Chondrocyte (in vitro differentiated cells): ENCODE results near the gene PTPRN2. TPM values are rescaled to one million over a fixed set of nuclear protein-coding genes. Genes with fewer than 3 reads are reported as not detected.
A peak's percentile ranks its signal among the peaks of the same experiment; 100 is the strongest.

Experiments used
- DNase-seq: peaks from one replicate; pipeline ENCODE4 v3.0.0; 2021; ENCODE audit warnings: mixed read lengths, low spot score
- H3K27ac Mint-ChIP-seq: one replicate; pipeline ENCODE4 v1.8.0; 2021; ENCODE audit warnings: mild to moderate bottlenecking, moderate library complexity, mixed read lengths; ENCODE audit not compliant: unreplicated experiment
- H3K27me3 Mint-ChIP-seq: 2 replicates; pipeline ENCODE4 v1.8.0; 2021; ENCODE audit warnings: low read depth, mixed read lengths
- H3K36me3 Mint-ChIP-seq: 2 replicates; pipeline ENCODE4 v1.8.0; 2021; ENCODE audit warnings: low read depth, mixed read lengths
- H3K4me1 Mint-ChIP-seq: 2 replicates; pipeline ENCODE4 v1.8.0; 2021; ENCODE audit warnings: low read depth, mild to moderate bottlenecking, mixed read lengths
- H3K4me3 Mint-ChIP-seq: one replicate; pipeline ENCODE4 v1.8.0; 2021; ENCODE audit warnings: mild to moderate bottlenecking, moderate library complexity, mixed read lengths; ENCODE audit not compliant: unreplicated experiment
- H3K9me3 Mint-ChIP-seq: 2 replicates; pipeline ENCODE4 v1.8.0; 2021; ENCODE audit warnings: low read depth, mixed read lengths
- CTCF ChIP-seq: fragments of 200-600 bp; sonication (generic); IDR thresholded peaks from 2 replicates; pipeline ENCODE4 v1.5.0; 2021; ENCODE audit warnings: antibody characterized with exemption, mild to moderate bottlenecking, moderate library complexity
- total RNA-seq: library from RNA; stranded (reverse); gene quantifications from 3 replicates; pipeline ENCODE4 v1.2.1, GENCODE V29; 2021

The PTPRN2 gene
- total RNA-seq, 1 donor from 2014 or later: 0.30 TPM

- Mint-ChIP-seq H3K4me3 (no peak overlapping the region), H3K27me3 (no peaks in the 10 kb centered on the region), H3K4me1 (no peaks in the 10 kb centered on the region), H3K9me3 (peaks cover 26% of the 10 kb centered on the region), H3K27ac (no peak overlapping the region), H3K36me3 (no peaks in the 10 kb centered on the region)
- no peak for DNase-seq
- TF ChIP-seq CTCF: no peak
Observed at GRCh38 chr7:157977717-157978496, 609.7 kb downstream of the PTPRN2 start.

GRCh38 chr7:157977306-157977705 is 610.3 kb downstream of the PTPRN2 start:
- Mint-ChIP-seq H3K9me3 (peaks cover 26% of the 10 kb centered on the region), H3K27ac (no peak overlapping the region), H3K36me3 (no peaks in the 10 kb centered on the region), H3K27me3 (no peaks in the 10 kb centered on the region), H3K4me3 (no peak overlapping the region), H3K4me1 (no peaks in the 10 kb centered on the region)
- no peak for TF ChIP-seq CTCF
- no peak for DNase-seq

GRCh38 chr7:157976406-157976805 is 611.2 kb downstream of the PTPRN2 start:
- Mint-ChIP-seq H3K27me3 (no peaks in the 10 kb centered on the region), H3K4me3 (no peak overlapping the region), H3K27ac (no peak overlapping the region), H3K9me3 (peaks cover 33% of the 10 kb centered on the region), H3K36me3 (no peaks in the 10 kb centered on the region), H3K4me1 (no peaks in the 10 kb centered on the region)
- TF ChIP-seq CTCF: no peak
- no peak for DNase-seq

- peak; percentile 58 for DNase-seq
- Mint-ChIP-seq H3K4me1 (no peaks in the 10 kb centered on the region), H3K36me3 (no peaks in the 10 kb centered on the region), H3K27ac (no peak overlapping the region), H3K9me3 (peaks cover 37% of the 10 kb centered on the region), H3K27me3 (no peaks in the 10 kb centered on the region), H3K4me3 (no peak overlapping the region)
- TF ChIP-seq CTCF: no peak
Observed at GRCh38 chr7:157975401-157976372, 611.9 kb downstream of the PTPRN2 start.

GRCh38 chr7:157974678-157975230 is 612.9 kb downstream of the PTPRN2 start:
- no peaks in the 10 kb centered on the region for H3K36me3 Mint-ChIP-seq
- no peaks in the 10 kb centered on the region for H3K4me1 Mint-ChIP-seq
- H3K9me3 Mint-ChIP-seq: peaks cover 41% of the 10 kb centered on the region
- no peaks in the 10 kb centered on the region for H3K27me3 Mint-ChIP-seq
- DNase-seq: peak; percentile 53
- H3K4me3 Mint-ChIP-seq: no peak overlapping the region
- TF ChIP-seq CTCF: no peak
- no peak overlapping the region for H3K27ac Mint-ChIP-seq
